Naive thymus-derived CD4-positive, alpha-beta T cell (primary cell): ENCODE data around the gene REEP1. TPM values are rescaled to one million over a fixed set of nuclear protein-coding genes. Genes with fewer than 3 reads are reported as not detected.
A peak's percentile ranks its signal among the peaks of the same experiment; 100 is the strongest.
"Not testable (repeated sequence)": the region's sequence is repeated elsewhere in the genome, so short reads cannot be mapped to it uniquely, and the experiment has no call there.

Source experiments
- ATAC-seq: fragments of 150-1000 bp; cut with Tn5 transposase; 2 replicates; pipeline ENCODE4 v1.10.0; 2021; ENCODE audit warnings: mild to moderate bottlenecking, moderate library complexity
- CTCF ChIA-PET: fragments of 350-600 bp; sonication (Branson Sonifier 250); formaldehyde crosslinking; loops from one replicate; lab custom pipeline; 2021; ENCODE audit warnings: antibody characterized with exemption; lab: Charles Lee
- POLR2A ChIA-PET: fragments of 350-600 bp; sonication (Branson Sonifier 250); formaldehyde crosslinking; loops from one replicate; lab custom pipeline; 2021; ENCODE audit warnings: antibody characterized with exemption, inconsistent platforms; lab: Charles Lee
- DNase-seq, 9 donors: peaks; one replicate each; pipeline versions ENCODE4 v3.0.0 to v3.0.0-alpha.2; 2020 to 2022; ENCODE audit warnings: mixed read lengths in 1 of 9
- H3K27ac ChIP-seq: one replicate; pipeline ENCODE4 v1.7.0; 2013; ENCODE audit warnings: mild to moderate bottlenecking, low read depth, low read length, moderate library complexity
- H3K27me3 ChIP-seq, 2 donors: one replicate each; pipeline ENCODE4 v1.7.0; 2013; ENCODE audit warnings: low read length in 2 of 2, mild to moderate bottlenecking in 2 of 2, moderate library complexity in 2 of 2; ENCODE audit not compliant: control insufficient read depth in 2 of 2, insufficient read depth in 2 of 2
- H3K36me3 ChIP-seq, 3 experiments: 1 replicate in 2 of 3; 2 replicates in 1 of 3; pipeline ENCODE4 v1.7.0; 2013; ENCODE audit warnings: low read length in 3 of 3, mild to moderate bottlenecking in 3 of 3, moderate library complexity in 1 of 3; ENCODE audit not compliant: insufficient read depth in 3 of 3, control insufficient read depth in 2 of 3
- H3K4me1 ChIP-seq, 2 donors: one replicate each; pipeline ENCODE4 v1.7.0; 2013; ENCODE audit warnings: low read length in 2 of 2, mild to moderate bottlenecking in 2 of 2, moderate library complexity in 1 of 2; ENCODE audit not compliant: control insufficient read depth in 2 of 2, insufficient read depth in 2 of 2
- H3K4me3 ChIP-seq: 2 replicates; pipeline ENCODE4 v1.7.0; 2013; ENCODE audit warnings: mild to moderate bottlenecking, low read length
- H3K9me3 ChIP-seq, 3 experiments: 1 replicate in 2 of 3; 2 replicates in 1 of 3; pipeline ENCODE4 v1.7.0; 2013; ENCODE audit warnings: low read length in 3 of 3; ENCODE audit not compliant: control insufficient read depth in 2 of 3
- H3K27ac Mint-ChIP-seq, 9 donors: one replicate each; pipeline ENCODE4 v1.8.0; 2020 to 2022; ENCODE audit warnings: mixed read lengths in 9 of 9, mild to moderate bottlenecking in 8 of 9, moderate library complexity in 5 of 9, inconsistent platforms in 2 of 9
- H3K27me3 Mint-ChIP-seq, 5 donors: one replicate each; pipeline ENCODE4 v1.8.0; 2021 to 2022; ENCODE audit warnings: mixed read lengths in 5 of 5, mild to moderate bottlenecking in 1 of 5
- H3K36me3 Mint-ChIP-seq, 5 donors: one replicate each; pipeline ENCODE4 v1.8.0; 2020 to 2022; ENCODE audit warnings: mixed read lengths in 5 of 5, mild to moderate bottlenecking in 3 of 5, inconsistent platforms in 1 of 5
- H3K4me1 Mint-ChIP-seq, 7 donors: one replicate each; pipeline ENCODE4 v1.8.0; 2020 to 2022; ENCODE audit warnings: mixed read lengths in 7 of 7, mild to moderate bottlenecking in 3 of 7, inconsistent platforms in 1 of 7
- H3K4me3 Mint-ChIP-seq, 10 donors: one replicate each; pipeline ENCODE4 v1.8.0; 2020 to 2022; ENCODE audit warnings: mild to moderate bottlenecking in 10 of 10, mixed read lengths in 10 of 10, moderate library complexity in 6 of 10, inconsistent platforms in 2 of 10
- H3K9me3 Mint-ChIP-seq, 11 donors: one replicate each; pipeline ENCODE4 v1.8.0; 2020 to 2022; ENCODE audit warnings: mixed read lengths in 11 of 11, mild to moderate bottlenecking in 4 of 11, inconsistent platforms in 1 of 11, moderate library complexity in 1 of 11
- intact Hi-C, 2 donors: fragments of 100-400 bp; cut with micrococcal nuclease; formaldehyde crosslinking; loops; one replicate each; pipeline ENCODE4 v1.15.1; 2023
- polyA plus RNA-seq, 2 donors: library from polyadenylated mRNA; unstranded; fragments of 300-500 nt; fragmentation: Illumina TruSeq; gene quantifications; one replicate each; pipeline ENCODE4 v1.2.3, GENCODE V29; 2021
- total RNA-seq, 6 experiments: library from RNA in 5 of 6; stranded (reverse) in 5 of 6; gene quantifications; 1 replicate in 5 of 6; 2 replicates in 1 of 6; pipeline ENCODE4 v1.2.3 and lab custom pipeline; 2021 to 2026

REEP1 gene
- total and polyA plus RNA-seq, 7 experiments from 2014 or later: 0.05 to 0.45 (median 0.29) TPM

- H3K9me3 ChIP-seq: no peaks in the 10 kb centered on the region
- no peak overlapping the region for H3K4me3 ChIP-seq
- peak overlapping the region in 1 of 9 donors; percentile 19 for H3K27ac Mint-ChIP-seq
- POLR2A ChIA-PET: no interaction called here
- peaks cover 0 to 21% (median 10%) of the 10 kb centered on the region in 5 donors for H3K36me3 Mint-ChIP-seq
- DNase-seq (no peak), ATAC-seq (no peak)
- H3K4me1 Mint-ChIP-seq: peaks cover 18 to 54% (median 42%) of the 10 kb centered on the region in 7 donors
- H3K9me3 Mint-ChIP-seq: no peaks in the 10 kb centered on the region
- H3K36me3 ChIP-seq: peaks cover 2 to 24% (median 5%) of the 10 kb centered on the region in 3 experiments
- no peak overlapping the region for H3K4me3 Mint-ChIP-seq
- intact Hi-C loops: no loop called here
- H3K27me3 Mint-ChIP-seq: no peaks in the 10 kb centered on the region
- H3K27ac ChIP-seq: no peak overlapping the region
- peaks cover 0 to 4% of the 10 kb centered on the region in 2 donors for H3K4me1 ChIP-seq
- no peaks in the 10 kb centered on the region for H3K27me3 ChIP-seq
- CTCF ChIA-PET: no interaction called here
These were observed 134.7 kb downstream of the REEP1 start for GRCh38 chr2:86202702-86203101.

GRCh38 chr2:86202336-86202692 lies 135.1 kb downstream of the REEP1 start:
- DNase-seq: no peak
- CTCF ChIA-PET: no interaction called here
- peaks cover 0 to 4% of the 10 kb centered on the region in 2 donors for H3K4me1 ChIP-seq
- H3K9me3 ChIP-seq: no peaks in the 10 kb centered on the region
- Mint-ChIP-seq H3K36me3 (peaks cover 0 to 20% (median 10%) of the 10 kb centered on the region in 5 donors), H3K27ac (peak overlapping the region in 4 of 9 donors; percentile 1 to 55 (median 26)), H3K4me3 (peak overlapping the region in 2 of 10 donors; percentile 39 to 95), H3K4me1 (peaks cover 18 to 54% (median 42%) of the 10 kb centered on the region in 7 donors), H3K27me3 (no peaks in the 10 kb centered on the region), H3K9me3 (no peaks in the 10 kb centered on the region)
- peaks cover 0 to 20% (median 3%) of the 10 kb centered on the region in 3 experiments for H3K36me3 ChIP-seq
- no peaks in the 10 kb centered on the region for H3K27me3 ChIP-seq
- no peak for ATAC-seq
- H3K4me3 ChIP-seq: no peak overlapping the region
- POLR2A ChIA-PET: no interaction called here
- intact Hi-C loops: no loop called here
- H3K27ac ChIP-seq: no peak overlapping the region

- peaks cover 0 to 15% (median 3%) of the 10 kb centered on the region in 3 experiments for H3K36me3 ChIP-seq
- ChIA-PET CTCF (interaction anchor here (0.6 kb wide), 1 partner anchor 34 kb away, joined by 6 read pairs; no protein-coding TSS in a partner anchor), POLR2A (interaction anchor here (0.6 to 3.1 kb wide), 2 partner anchors 240 to 274 kb away, joined by 4 to 17 read pairs; partner anchors contain the start of gene KDM3A)
- Mint-ChIP-seq H3K4me3 (peak overlapping the region in 8 of 10 donors; percentile 27 to 95 (median 46)), H3K9me3 (no peaks in the 10 kb centered on the region), H3K27ac (peak overlapping the region in 5 of 9 donors; percentile 6 to 82 (median 55)), H3K27me3 (no peaks in the 10 kb centered on the region), H3K36me3 (peaks cover 0 to 15% (median 7%) of the 10 kb centered on the region in 5 donors), H3K4me1 (peaks cover 22 to 58% (median 45%) of the 10 kb centered on the region in 7 donors)
- intact Hi-C loops: no loop called here
- DNase-seq (no peak), ATAC-seq (no peak)
- no peaks in the 10 kb centered on the region for H3K27me3 ChIP-seq
- H3K4me3 ChIP-seq: no peak overlapping the region
- no peaks in the 10 kb centered on the region for H3K9me3 ChIP-seq
- no peak overlapping the region for H3K27ac ChIP-seq
- H3K4me1 ChIP-seq: peaks cover 0 to 4% of the 10 kb centered on the region in 2 donors
These were observed 135.6 kb downstream of the REEP1 start for GRCh38 chr2:86201671-86202335.

- H3K9me3 ChIP-seq, H3K4me1 ChIP-seq, H3K36me3 ChIP-seq, H3K4me3 ChIP-seq, DNase-seq, CTCF ChIA-PET, intact Hi-C loops, H3K27me3 ChIP-seq, H3K27me3 Mint-ChIP-seq, ATAC-seq, H3K9me3 Mint-ChIP-seq: not testable (repeated sequence)
- Mint-ChIP-seq H3K4me1 (peaks cover 28 to 66% (median 50%) of the 10 kb centered on the region in 7 donors), H3K36me3 (peaks cover 0 to 10% (median 5%) of the 10 kb centered on the region in 5 donors), H3K4me3 (peak overlapping the region; percentile 92 to 100 (median 96)), H3K27ac (peak overlapping the region; percentile 19 to 100 (median 69))
- H3K27ac ChIP-seq: peak overlapping the region; percentile 79
- POLR2A ChIA-PET: interaction anchor here (0.6 to 3.1 kb wide), 4 partner anchors 24 to 814 kb away, joined by 3 to 17 read pairs (median 4); partner anchors contain the start of genes KDM3A and TMEM150A
These were observed 136.9 kb downstream of the REEP1 start for GRCh38 chr2:86200564-86200963.

- CTCF ChIA-PET: interaction anchor here (0.6 kb wide), 1 partner anchor 92 kb away, joined by 8 read pairs; no protein-coding TSS in a partner anchor
- Histone ChIP-seq H3K4me1 (peaks cover 5 to 7% of the 10 kb centered on the region in 2 donors), H3K4me3 (peak overlapping the region; percentile 95), H3K27ac (peak overlapping the region; percentile 79), H3K36me3 (peaks cover 0 to 4% (median 0%) of the 10 kb centered on the region in 3 experiments), H3K9me3 (no peaks in the 10 kb centered on the region), H3K27me3 (no peaks in the 10 kb centered on the region)
- intact Hi-C loops: loop anchor here (1.0 to 10.0 kb wide), 10 partner anchors 94 to 1815 kb away; partner anchors contain the start of genes C2orf68 (in 1 of the 2), CAPG (in 1 of the 2), CHMP3 (in 1 of the 2) and KDM3A (in 1 of the 2)
- POLR2A ChIA-PET: interaction anchor here (0.6 to 3.1 kb wide), 7 partner anchors 14 to 813 kb away, joined by 3 to 17 read pairs (median 3); partner anchors contain the start of genes KDM3A, POLR1A, PTCD3 and TMEM150A
- H3K4me3 Mint-ChIP-seq: peak overlapping the region; percentile 92 to 100 (median 96)
- H3K27ac Mint-ChIP-seq: peak overlapping the region; percentile 85 to 100 (median 95)
- peaks cover 0 to 7% (median 4%) of the 10 kb centered on the region in 5 donors for H3K36me3 Mint-ChIP-seq
- no peak for ATAC-seq
- H3K27me3 Mint-ChIP-seq: no peaks in the 10 kb centered on the region
- peak in 2 of 9 donors; percentile 8 to 9 for DNase-seq
- no peaks in the 10 kb centered on the region for H3K9me3 Mint-ChIP-seq
- H3K4me1 Mint-ChIP-seq: peaks cover 28 to 65% (median 52%) of the 10 kb centered on the region in 7 donors
These were observed 137.6 kb downstream of the REEP1 start for GRCh38 chr2:86199834-86200177.

GRCh38 chr2:86195808-86196387 lies 141.5 kb downstream of the REEP1 start:
- DNase-seq (no peak), ATAC-seq (no peak)
- Histone ChIP-seq H3K27ac (peak overlapping the region; percentile 97), H3K36me3 (peaks cover 0 to 4% (median 0%) of the 10 kb centered on the region in 3 experiments), H3K4me1 (peaks cover 15 to 23% of the 10 kb centered on the region in 2 donors), H3K27me3 (no peaks in the 10 kb centered on the region), H3K4me3 (peak overlapping the region; percentile 74), H3K9me3 (no peaks in the 10 kb centered on the region)
- Mint-ChIP-seq H3K27me3 (no peaks in the 10 kb centered on the region), H3K36me3 (peaks cover 0 to 18% (median 5%) of the 10 kb centered on the region in 5 donors), H3K4me3 (peak overlapping the region; percentile 86 to 99 (median 95)), H3K9me3 (no peaks in the 10 kb centered on the region), H3K4me1 (peaks cover 31 to 74% (median 57%) of the 10 kb centered on the region in 7 donors), H3K27ac (peak overlapping the region; percentile 82 to 97 (median 90))
- ChIA-PET CTCF (no interaction called here), POLR2A (interaction anchor here (0.8 to 5.7 kb wide), 5 partner anchors 11 to 657 kb away, joined by 3 to 61 read pairs (median 8); partner anchors contain the start of genes KDM3A, MAT2A, POLR1A and PTCD3)
- intact Hi-C loops: loop anchor here (1.0 to 10.0 kb wide), 19 partner anchors 11 to 1859 kb away; partner anchors contain the start of genes CHMP3 (in 2 of the 2), RNF103 (in 2 of the 2), SH2D6 (in 2 of the 2) and C2orf68 (in 1 of the 2)
